Fibroblast of skin of left biceps (primary cell): ENCODE measurements around the gene SMIM1.

ENCODE experiments used
- DNase-seq, 2 experiments: peaks; one replicate each; pipeline ENCODE4 v3.0.0-alpha.2; 2013; ENCODE audit warnings: low read depth in 2 of 2

Gene SMIM1, protein sequence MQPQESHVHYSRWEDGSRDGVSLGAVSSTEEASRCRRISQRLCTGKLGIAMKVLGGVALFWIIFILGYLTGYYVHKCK

DNA sequence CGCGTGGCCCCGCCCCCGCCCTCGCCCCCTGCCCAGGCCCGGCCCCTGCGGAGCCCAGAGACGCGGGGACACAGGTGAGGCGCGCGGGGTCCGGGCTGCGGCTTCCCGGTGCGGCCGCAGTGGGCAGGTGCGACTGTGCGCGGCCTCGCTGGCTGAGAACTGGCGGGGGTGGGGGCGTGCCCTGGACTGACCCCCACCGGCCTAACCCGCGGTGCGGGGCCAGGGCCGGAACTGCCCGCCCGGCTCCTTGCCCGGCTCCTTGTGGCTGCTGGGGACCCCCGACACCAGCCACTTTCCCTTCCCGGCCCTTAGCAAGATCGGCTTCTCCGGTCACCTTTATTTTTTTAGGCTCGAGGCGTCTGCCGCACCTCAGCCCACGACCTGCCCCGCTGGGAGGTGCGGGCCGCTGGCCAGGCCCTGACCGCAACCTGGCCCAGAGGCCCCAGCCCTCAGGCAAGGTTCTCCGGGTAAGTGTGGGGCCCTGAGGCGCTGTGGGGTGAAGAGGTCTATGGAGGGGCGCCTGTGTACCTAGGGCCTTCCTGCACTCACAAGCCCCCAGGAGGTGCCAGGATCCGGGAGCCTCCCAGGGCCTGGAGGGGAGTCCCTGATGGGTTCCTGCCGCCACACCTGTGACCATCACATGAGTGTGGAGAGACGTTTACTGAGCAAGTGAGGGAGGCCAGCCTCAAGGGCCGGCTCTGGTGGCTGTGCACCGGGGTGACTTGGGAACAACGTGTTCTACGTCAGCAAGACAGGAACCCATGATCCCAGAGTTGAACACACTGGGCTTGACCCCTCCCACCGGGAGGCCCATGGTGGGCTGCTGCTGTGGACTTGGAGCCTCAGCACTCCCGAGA is at the start of gene SMIM1:
Gene SMIM1, plus strand, starts transcription at position 35 of the 857 bp plus-strand sequence. CDS start 2,625 bp downstream, outside the sequence.
- DNase-seq: no peak

- DNase-seq: no peak
Measured at GRCh38 chr1:3722846-3723245, 49.7 kb upstream of the SMIM1 start.

DNA sequence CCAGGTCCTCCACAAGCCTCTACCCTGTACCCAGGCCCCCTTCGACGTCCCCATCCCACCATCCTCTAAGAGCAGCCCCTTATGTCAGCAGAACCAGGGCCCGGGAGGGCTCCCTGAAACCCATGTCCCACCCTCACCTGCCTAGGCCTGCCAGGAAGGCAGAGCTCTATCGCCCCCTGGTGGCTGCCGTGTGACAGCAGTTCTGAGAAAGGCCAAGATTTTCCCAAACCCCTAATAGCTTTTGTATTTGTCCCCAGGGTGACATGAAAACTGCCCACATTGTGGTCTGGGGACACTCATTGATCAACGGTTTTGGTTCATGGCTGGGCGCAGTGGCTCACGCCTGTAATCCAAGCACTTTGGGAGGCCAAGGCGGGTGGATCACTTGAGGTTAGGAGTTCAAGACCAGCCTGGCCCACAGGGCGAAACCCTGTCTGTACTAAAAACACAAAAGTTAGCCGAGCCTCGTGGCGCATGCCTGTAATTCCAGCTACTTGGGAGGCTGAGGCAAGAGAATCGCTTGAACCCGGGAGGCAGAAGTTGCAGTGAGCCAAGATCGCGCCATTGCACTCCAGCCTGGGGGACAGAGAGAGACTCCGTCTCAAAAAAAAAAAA is 48.0 kb upstream of the SMIM1 start:
- DNase-seq: peak in 1 of 2 experiments; percentile 8

DNA sequence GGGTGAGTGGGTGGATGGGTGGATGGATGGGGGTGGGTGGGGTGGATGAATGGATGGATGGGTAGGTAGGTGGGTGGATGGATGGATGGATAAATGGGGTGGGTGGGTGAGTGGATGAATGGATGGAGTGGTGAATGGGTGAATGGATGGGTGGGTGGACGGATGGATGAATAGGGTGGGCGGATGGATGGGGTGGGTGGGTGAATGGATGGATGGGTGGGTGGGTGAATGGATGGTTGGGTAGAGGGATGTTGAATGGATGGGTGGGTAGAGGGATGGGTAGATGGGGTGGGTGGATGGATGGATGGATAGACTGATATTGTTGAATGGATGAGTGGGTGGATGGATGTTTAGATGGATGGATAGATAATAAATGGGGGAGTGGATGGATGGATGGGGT is 47.2 kb upstream of the SMIM1 start:
- no peak for DNase-seq

DNA sequence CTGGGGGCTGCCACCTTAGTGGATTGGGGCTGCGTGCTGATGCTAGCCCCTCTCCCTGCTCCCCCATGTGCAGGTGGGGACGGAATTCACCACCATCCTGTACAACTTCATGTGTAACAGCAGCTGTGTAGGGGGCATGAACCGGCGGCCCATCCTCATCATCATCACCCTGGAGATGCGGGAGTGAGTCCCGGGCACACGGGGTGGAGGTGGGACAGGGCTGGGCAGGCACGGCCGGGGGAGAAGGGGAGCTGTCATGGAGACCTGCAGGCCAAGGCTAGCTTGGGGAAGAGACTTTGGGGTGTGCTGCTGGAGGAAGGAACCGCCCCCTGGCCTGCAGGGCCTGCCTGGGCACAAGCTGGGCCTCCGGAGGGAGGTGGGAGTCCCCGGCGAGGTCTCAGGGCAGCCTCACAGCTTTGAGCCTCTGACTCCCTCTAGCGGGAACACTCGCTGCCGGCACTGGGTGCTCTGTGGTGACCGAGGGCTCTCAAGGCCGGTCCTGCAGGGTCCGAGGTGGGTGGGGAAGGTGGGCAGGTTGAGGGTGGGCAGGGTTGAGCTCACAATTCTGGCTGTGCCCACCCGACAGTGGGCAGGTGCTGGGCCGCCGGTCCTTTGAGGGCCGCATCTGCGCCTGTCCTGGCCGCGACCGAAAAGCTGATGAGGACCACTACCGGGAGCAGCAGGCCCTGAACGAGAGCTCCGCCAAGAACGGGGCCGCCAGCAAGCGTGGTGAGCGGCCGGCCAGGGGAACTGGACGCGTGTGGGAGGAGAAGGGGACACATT is 45.3 kb upstream of the SMIM1 start:
- no peak for DNase-seq

DNA sequence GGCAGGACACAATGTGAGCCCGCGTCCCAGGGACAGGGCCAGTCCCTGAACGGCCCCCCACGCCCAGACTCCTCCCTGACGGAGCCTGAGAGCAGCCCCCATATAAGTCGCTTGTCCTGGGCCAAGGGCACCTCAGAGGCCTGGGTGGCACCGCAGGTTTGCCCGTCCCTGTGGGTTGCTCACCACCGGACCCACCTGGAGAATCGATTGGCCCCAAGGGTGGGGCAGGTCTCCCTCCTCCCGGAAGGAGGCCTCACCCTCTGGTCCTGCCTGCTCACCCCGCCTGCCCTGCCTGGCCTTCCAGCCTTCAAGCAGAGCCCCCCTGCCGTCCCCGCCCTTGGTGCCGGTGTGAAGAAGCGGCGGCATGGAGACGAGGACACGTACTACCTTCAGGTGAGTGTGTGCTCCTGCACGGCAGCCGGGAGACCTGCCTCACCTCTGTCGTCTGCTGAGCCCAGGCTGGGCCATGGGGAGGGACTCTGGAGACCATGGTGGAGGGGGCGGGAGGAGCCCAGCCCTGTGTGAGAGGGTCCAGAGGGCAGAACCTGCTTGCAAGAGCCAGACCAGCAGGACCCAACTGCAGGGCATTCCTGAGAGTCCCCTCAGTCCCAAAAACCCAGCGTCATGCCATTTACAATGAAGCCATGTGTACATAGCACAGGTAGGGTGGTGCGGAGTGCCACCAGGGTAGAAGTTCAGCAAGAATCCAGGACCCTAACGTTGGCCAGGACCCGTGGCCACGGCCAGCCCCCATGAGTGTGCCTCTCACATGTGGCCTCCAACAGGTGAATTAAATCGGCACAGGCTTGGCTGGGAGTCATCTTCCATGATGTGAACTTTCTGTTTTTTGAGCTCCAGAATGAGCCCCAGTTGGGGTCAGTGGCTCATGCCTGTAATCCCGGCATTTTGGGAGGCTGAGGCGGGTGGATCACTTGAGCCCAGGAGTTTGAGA is 44.4 kb upstream of the SMIM1 start:
- DNase-seq: no peak

GRCh38 chr1:3729594-3730542 is 42.7 kb upstream of the SMIM1 start:
- DNase-seq: no peak

DNA sequence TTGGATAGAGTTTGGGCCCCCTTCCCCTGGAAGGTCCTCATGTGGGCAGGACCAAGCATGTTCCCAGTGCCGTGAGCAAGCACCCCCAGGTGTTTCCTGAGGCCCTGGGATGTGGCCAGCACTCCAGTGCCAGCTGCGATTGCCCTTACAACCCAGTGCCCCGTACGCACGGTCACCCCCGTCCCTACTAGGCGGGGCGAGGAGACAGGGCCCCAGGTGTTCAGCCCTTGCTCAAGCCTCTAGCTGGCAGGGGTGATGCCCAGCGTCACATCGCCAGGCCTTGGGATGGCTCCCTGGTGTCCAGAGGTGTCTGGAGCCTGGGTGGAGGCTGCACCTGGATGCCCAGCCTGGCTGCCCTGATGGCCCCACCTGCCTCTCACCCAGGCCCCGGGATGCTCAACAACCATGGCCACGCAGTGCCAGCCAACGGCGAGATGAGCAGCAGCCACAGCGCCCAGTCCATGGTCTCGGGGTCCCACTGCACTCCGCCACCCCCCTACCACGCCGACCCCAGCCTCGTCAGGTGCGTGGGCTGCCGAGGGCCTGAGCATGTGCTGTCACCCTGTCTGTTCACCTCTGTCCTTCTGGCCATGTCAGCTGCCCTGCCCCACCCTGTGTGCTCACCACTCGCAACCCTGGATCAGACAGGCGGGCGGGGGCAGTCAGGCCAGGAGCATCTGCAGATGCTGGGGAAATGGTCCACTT is 41.9 kb upstream of the SMIM1 start:
- DNase-seq: no peak

DNA sequence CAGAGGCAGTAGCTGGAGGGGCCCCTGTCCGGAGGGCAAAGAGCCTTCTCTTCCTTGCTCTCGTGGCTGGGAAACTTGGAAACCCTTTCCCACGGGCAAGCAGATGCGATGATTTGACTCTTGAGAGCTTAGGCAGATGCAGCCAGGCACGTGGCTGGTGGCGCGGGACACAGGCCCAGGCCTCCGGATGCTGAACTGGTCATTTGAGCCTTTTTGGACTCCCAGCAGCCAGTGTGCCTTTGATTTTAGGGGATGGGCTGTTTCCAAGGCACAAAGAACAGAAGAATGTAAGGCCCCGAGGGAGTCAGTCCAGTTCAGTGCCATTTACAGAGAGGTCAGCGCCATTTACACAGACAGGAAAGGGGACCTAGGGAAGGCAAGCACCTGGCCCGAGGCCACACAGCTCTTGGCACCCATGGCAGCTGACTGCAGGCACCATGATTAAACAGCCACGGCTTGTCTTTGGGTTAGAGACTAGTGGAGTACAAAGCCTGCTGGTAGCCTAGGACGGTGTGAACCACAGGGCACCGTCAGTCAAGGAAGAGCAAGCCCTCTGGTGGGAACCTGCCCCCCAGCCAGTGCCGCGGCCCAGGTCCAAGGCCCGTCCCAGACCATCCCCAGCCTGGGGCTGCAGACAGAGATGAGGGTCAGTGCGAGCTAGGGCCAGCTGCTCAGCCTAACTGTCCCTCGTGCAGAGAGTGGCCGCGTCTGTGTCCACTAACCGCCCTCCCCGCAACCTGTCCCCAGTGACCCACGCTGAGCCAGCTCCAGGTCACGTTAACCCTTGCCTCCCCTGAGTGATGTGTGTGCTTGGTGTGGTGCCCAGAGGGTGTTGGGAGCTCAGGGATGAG is 40.7 kb upstream of the SMIM1 start:
- no peak for DNase-seq

GRCh38 chr1:3732434-3733093 is 40.0 kb upstream of the SMIM1 start:
- no peak for DNase-seq

DNA sequence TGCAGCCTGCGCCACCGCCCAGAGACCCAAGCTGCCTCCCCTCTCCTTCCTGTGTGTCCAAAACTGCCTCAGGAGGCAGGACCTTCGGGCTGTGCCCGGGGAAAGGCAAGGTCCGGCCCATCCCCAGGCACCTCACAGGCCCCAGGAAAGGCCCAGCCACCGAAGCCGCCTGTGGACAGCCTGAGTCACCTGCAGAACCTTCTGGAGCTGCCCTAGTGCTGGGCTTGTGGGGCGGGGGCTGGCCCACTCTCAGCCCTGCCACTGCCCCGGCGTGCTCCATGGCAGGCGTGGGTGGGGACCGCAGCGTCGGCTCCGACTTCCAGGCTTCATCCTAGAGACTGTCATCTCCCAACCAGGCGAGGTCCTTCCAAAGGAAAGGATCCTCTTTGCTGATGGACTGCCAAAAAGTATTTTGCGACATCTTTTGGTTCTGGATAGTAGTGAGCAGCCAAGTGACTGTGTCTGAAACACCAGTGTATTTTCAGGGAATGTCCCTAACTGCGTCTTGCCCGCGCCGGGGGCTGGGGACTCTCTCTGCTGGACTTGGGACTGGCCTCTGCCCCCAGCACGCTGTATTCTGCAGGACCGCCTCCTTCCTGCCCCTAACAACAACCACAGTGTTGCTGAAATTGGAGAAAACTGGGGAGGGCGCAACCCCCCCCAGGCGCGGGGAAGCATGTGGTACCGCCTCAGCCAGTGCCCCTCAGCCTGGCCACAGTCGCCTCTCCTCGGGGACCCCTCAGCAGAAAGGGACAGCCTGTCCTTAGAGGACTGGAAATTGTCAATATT is 39.3 kb upstream of the SMIM1 start:
- no peak for DNase-seq

DNA sequence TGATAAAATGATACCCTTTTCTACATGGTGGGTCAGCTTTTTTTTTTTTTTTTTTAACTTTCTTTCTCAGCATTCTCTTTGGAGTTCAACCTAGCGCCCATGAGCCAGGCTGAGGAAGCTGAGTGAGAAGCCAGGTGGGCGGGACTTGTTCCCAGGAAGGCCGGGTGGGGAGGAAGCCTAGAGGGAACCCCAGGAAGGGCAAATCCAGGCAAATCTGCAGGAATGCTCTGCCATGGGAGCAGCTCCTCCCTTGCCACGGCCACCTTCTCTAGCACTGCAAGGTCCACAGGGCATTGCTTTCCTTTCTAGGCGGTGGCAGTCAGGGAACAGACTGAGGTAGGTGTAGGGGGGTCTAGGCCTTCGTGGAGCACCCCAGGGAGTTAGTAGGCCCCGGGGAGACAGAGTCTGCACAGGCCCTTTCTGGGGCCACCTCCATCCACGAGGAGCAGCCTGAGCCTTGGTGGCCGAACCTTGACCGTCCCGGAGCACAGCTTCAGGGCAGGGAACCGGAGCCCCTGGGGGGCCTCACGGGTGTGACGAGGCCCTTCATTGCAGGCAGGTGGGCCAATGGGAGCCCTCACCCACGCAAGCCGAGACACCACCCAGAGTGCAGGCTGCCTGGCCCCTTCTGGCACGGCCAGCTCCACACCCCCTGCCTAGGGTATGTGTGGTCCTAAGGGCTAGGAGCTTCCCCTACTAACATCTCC is 38.5 kb upstream of the SMIM1 start:
- no peak for DNase-seq

GRCh38 chr1:3734602-3735001 is 37.9 kb upstream of the SMIM1 start:
- DNase-seq: no peak

DNA sequence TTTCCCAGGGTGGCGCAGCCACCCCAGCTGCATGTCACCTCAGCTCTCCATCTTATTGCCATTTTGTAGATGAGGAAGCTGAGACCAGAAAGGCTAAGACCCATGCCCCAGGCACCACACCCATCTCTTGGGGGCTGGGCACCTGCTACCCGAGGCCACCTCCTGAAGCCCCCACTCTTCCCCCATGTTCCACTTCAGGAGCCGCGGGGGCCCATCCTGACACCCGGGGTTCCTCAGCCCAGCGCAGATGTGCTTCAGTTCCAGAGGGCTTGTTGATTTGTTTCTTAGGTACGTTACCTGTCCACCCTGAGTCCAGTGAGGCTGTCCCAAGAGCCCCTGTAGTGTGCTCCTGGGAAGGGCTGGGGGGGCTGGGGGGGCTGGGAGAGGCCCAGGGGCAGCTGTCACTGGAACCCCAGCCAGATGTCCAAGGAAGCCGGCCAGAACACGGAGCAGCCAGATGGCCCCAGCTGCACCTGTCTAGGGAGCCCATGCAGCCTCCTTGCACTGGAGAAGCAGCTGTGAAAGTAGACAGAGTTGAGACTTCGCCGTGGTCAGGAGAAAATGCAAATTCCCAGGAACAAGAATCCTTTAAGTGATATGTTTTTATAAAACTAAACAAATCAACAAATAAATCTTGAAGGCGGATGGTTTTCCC is 37.4 kb upstream of the SMIM1 start:
- no peak for DNase-seq

GRCh38 chr1:3735688-3736087 is 36.9 kb upstream of the SMIM1 start:
- no peak for DNase-seq

GRCh38 chr1:3736131-3736561 is 36.4 kb upstream of the SMIM1 start:
- DNase-seq: no peak
